NOMO-1 treated with DMSO at 0.1 percent for 48 hours (cell line): ENCODE results near the gene ALDH6A1.
"Not testable (repeated sequence)": the region's sequence is repeated elsewhere in the genome, so short reads cannot be mapped to it uniquely, and the experiment has no call there.

Experiments
- DNase-seq: peaks from one replicate; lab custom pipeline; 2025; ENCODE audit not compliant: unreplicated experiment; lab: John Stamatoyannopoulos, UW

ALDH6A1 gene

GRCh38 chr14:74084277-74085046 is at the start of gene ALDH6A1, which contains the start of gene LIN52:
Gene ALDH6A1, minus strand, starts transcription at chr14:74084453. Its CDS starts 59 bp downstream, at chr14:74084394.
Gene LIN52, plus strand, starts transcription at chr14:74084956. Its CDS starts 19 bp downstream, at chr14:74084975.
- peak; percentile 100 for DNase-seq

- DNase-seq = no peak
Measured at GRCh38 chr14:74127634-74128033, 43.4 kb upstream of the ALDH6A1 start.

DNA sequence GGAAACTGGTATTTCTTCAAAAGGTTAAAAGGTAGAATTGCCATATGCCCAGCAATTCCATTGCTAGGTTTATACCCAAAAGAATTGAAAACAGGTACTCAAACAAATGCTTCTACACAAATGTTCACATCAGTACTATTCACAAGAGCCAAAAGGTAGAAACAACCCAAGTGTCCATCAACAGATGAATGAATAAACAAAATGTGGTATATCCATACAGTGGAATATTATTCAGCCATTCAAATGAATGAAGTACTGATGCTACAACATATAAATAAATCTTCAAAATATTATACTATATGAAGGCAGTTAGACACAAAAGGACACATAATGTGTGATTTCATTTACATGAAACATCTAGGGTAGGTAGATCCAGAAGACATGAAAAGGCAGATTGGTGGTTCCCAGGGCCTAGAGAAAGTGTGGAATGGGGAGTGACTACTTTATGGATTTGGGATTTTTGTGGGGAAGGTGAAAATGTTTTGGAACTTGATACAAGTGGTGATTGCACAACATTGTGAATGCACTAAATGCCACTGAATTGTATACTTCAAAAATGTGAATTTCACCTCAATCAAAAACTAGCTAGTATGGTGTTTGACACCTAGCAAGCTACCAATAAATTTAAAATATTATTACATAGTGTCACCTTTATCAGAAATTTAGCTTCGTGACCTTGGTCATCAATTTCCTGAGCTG is 42.2 kb upstream of the ALDH6A1 start:
- DNase-seq = no peak

GRCh38 chr14:74125487-74125886 is 41.2 kb upstream of the ALDH6A1 start:
- DNase-seq = not testable (repeated sequence)

- DNase-seq = peak; percentile 68
Measured at GRCh38 chr14:74111395-74112216, 27.4 kb upstream of the ALDH6A1 start.

GRCh38 chr14:74109369-74109768 is 25.1 kb upstream of the ALDH6A1 start:
- no peak for DNase-seq

DNA sequence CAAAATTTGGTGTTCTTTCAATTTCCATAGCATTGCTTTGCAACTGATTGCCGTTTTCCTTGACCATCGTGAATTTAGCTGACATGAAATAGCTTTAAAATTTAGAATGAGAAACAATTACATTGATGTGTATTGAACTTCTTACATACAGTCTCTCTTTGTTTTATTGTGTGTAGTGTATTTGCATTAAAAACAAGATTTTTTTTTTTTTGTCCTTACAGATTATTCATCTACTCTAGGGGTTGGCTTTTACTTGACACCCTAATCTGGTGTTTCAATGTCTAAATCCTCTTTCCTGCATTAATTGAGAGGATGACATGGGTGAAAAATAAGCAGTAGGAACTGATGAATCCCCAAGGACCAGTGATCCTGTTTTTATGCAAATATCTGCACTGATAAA is 21.1 kb upstream of the ALDH6A1 start:
- DNase-seq = no peak

- DNase-seq = no peak
Measured at GRCh38 chr14:74089251-74090020, 5.2 kb upstream of the ALDH6A1 start.

DNA sequence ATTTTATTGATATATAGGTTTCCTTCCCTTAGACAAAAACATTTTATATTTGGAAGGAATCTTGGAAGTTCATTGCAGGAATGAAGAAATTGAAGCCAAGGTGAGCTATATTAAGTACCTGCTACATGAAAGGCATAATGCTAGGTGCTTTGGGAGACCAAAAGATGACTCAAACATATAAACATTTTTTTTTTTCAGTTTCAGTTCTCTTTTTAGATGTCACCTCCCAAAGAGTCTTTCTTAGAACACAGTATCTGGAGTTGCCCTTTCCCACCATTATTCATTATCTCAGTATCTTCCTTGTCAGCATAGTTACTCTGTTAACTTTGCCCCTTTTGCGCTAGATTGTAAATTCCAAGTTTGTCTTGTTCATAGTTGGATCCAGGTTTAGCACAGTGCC is 1.6 kb upstream of the ALDH6A1 start:
- DNase-seq = peak; percentile 56

- DNase-seq = no peak
Measured at GRCh38 chr14:74085047-74085637, 889 bp upstream of the ALDH6A1 start.

DNA sequence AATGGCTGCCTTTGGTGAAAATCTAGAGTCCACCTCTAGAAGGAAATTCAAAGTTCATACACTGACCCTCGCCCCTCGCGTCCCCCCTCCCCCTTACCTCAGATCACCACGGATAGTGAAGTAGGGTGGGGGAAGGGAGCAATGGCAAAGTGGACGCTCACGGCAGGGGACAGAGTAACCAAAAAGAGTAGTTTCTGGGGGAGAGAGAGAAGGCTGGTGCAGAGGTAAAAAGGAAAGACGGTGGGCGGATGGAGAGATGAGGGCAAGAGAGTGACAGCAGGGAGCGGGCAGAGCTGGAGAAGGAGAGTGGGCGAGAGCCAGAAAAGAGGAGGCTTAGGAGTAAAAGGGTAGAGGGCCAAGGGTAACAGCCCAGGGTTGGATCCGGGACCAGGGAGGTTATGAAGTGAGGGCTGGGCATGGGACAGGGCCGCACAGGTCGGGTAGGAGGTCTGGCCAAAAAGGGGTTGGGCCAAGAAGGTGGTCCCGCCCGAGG is 423 bp downstream of the ALDH6A1 start:
- no peak for DNase-seq

DNA sequence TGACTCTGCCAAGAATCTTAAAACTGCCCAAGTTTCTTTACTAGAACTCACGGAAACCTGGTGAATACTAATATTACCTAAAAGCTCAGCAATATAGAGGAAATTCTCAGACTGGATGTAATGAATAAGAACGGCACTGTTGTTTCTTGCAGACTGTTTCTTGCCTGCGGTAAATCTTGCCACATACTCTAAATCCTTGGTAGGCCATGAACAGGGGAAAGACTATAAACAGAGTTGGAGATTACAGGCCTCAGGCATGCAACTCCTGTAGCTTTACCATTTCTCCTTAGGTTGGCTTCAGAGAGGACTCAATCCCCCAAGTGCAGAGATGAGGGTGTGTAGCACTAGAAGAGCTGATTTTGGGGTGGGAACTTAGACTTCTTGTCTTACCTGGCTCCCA is 1.1 kb downstream of the ALDH6A1 start:
- DNase-seq = no peak

DNA sequence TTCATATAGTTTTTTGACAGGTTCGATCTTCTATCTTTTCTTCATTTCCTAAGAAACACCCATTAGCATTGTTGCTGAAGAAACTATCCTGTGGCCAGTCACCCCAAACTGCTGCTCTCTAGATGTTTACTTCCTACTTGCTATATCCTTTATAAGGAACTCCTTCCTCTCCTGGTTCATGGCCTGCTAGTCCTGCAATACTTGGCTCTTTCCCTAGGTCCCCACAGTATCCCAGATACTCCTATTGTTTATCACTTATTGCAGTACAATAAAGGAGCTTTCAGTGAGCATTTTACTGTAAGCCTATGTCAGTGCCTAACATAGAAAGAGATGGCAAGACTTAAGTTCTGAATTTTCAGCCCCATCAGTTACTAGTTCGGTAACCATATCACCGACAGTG is 2.8 kb downstream of the ALDH6A1 start:
- no peak for DNase-seq

DNA sequence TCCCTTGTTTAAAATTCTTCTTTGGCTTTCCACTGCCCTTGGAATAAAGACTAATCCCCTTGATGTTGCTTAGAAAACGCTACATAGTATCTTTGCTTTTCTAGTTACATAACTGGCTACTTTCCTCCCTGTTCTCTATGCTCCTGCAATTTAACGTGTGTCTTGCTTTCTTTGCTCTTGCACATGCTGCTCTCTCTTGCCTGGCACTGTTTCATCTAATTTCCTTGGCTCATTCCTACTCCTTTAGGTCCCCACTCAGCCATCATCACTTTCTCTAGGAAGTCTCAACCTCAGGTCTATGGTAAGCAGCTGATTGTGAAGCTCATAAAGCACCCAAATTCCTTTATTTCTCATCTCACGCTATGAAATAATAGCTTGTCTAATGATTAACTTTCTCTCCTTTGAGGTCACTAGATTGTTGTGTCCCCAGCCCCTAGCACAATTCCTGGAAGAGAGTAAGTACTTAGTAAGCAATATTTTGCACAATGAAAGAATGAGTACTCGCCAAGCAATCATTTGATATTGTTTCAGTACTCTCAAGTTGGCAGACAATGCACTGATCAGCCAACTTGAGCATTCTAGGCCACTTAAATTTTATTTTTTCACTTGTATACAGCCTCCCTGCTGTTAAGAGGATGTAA is 3.3 kb downstream of the ALDH6A1 start:
- DNase-seq = no peak

DNA sequence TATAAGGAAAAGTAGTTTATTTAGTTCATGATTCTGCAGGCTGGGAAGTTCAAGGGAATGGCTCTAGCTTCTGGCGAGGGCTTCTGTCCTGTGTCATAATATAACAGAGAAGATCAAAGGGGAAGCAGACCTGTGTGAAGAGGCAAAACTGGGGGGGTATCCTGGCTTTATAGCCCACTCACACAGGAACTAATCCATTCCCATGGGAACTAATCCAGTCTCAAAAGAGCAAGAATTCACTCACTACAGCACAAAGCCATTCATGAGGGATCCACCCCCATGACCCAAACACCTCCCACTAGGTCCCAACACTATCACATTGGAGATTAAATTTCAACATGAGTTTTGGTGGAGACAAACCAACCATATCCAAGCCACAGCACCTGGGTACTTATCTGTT is 6.9 kb downstream of the ALDH6A1 start:
- no peak for DNase-seq

GRCh38 chr14:74065746-74066575 is 18.3 kb downstream of the ALDH6A1 start:
- DNase-seq = no peak

GRCh38 chr14:74064883-74065282 is 19.4 kb downstream of the ALDH6A1 start:
- DNase-seq = no peak

- DNase-seq = no peak
Measured at GRCh38 chr14:74064426-74064825, 19.8 kb downstream of the ALDH6A1 start.

DNA sequence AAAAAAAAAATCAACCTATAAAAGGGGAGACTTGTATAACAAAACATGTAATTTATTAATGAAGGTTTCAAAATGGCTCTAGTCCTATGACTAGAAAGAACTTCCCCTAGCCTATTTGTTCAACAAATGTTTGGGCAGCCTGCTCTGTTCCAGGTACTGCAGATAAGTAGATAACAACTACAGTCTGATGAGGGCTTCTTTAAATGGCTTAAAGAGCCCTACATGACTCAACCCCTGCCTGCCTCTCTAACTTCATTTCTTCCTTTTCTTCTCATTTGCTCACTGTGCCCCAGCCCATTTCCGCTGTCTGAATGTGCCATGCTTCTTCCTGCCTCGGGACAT is 21.5 kb downstream of the ALDH6A1 start:
- no peak for DNase-seq
